H1 (cell line): Measurements from ENCODE around the gene PAX9. TPM values are rescaled to one million over a fixed set of nuclear protein-coding genes. Genes with fewer than 3 reads are reported as not detected.

Experiments used
- CTCF ChIA-PET: fragments of 300-600 bp; sonication (Branson Sonifier 250); formaldehyde crosslinking; loops from one replicate; lab custom pipeline; 2021; ENCODE audit not compliant: partially characterized antibody; lab: Charles Lee
- POLR2A ChIA-PET: fragments of 300-600 bp; sonication (Branson Sonifier 250); formaldehyde crosslinking; loops from one replicate; lab custom pipeline; 2021; ENCODE audit warnings: inconsistent platforms; ENCODE audit not compliant: partially characterized antibody; lab: Charles Lee
- DNase-seq, 2 experiments: peaks; one replicate each; pipeline versions ENCODE4 v3.0.0 to v3.0.0-alpha.2; 2010 to 2022; ENCODE audit warnings: low spot score in 2 of 2, low read depth in 1 of 2, mixed read lengths in 1 of 2
- FAIRE-seq: peaks from 2 replicates; lab custom pipeline; 2011; peaks lifted over from hg19 to GRCh38; lab: Jason Lieb, UNC
- H2AFZ ChIP-seq: 2 replicates; pipeline ENCODE4 v1.8.1; 2012; ENCODE audit warnings: low read length, inconsistent platforms
- H2AK5ac ChIP-seq: 2 replicates; pipeline ENCODE4 v1.6.1; 2013; ENCODE audit warnings: low read depth, low read length
- H2BK120ac ChIP-seq: replicated peaks from 2 replicates; pipeline ENCODE3; 2013; ENCODE audit warnings: low read depth, low read length, inconsistent platforms
- H2BK12ac ChIP-seq: 2 replicates; pipeline ENCODE4 v1.6.1; 2013; ENCODE audit warnings: low read depth, low read length
- H2BK15ac ChIP-seq: 2 replicates; pipeline ENCODE4 v1.6.1; 2013; ENCODE audit warnings: low read length
- H2BK20ac ChIP-seq: 2 replicates; pipeline ENCODE4 v1.6.1; 2013; ENCODE audit warnings: low read length
- H2BK5ac ChIP-seq: 2 replicates; pipeline ENCODE4 v1.6.1; 2013; ENCODE audit warnings: low read depth, low read length
- H3K14ac ChIP-seq: 2 replicates; pipeline ENCODE4 v1.6.1; 2013; ENCODE audit warnings: inconsistent platforms; ENCODE audit not compliant: insufficient read length
- H3K18ac ChIP-seq: 2 replicates; pipeline ENCODE4 v1.6.1; 2013; ENCODE audit warnings: low read length; ENCODE audit errors: extremely low read depth
- H3K23ac ChIP-seq: 2 replicates; pipeline ENCODE4 v1.6.1; 2013; ENCODE audit warnings: inconsistent platforms; ENCODE audit not compliant: insufficient read length
- H3K23me2 ChIP-seq: 2 replicates; pipeline ENCODE4 v1.6.1; 2013; ENCODE audit warnings: low read depth, low read length
- H3K27ac ChIP-seq: 2 replicates; pipeline ENCODE4 v1.6.1; 2011; ENCODE audit warnings: low read depth, low read length, inconsistent platforms
- H3K27me3 ChIP-seq, 4 experiments: replicated peaks in 1 of 4; 1 replicate in 1 of 4; 2 replicates in 3 of 4; pipeline versions ENCODE4 v1.6.1 to v1.8.1; 2011 to 2013; ENCODE audit warnings: low read length in 3 of 4, mild to moderate bottlenecking in 3 of 4, inconsistent platforms in 2 of 4, mixed read lengths in 2 of 4, moderate library complexity in 1 of 4; ENCODE audit not compliant: control insufficient read depth in 3 of 4, insufficient read depth in 3 of 4; ENCODE audit errors: extremely low read depth in 1 of 4
- H3K36me3 ChIP-seq, 4 experiments: 2 replicates each; pipeline versions ENCODE4 v1.6.1 to v1.8.1; 2011 to 2013; ENCODE audit warnings: mild to moderate bottlenecking in 4 of 4, low read length in 3 of 4, moderate library complexity in 2 of 4, control low read depth in 1 of 4, inconsistent platforms in 1 of 4; ENCODE audit not compliant: insufficient read depth in 4 of 4, control insufficient read depth in 2 of 4
- H3K4ac ChIP-seq: replicated peaks from 2 replicates; pipeline ENCODE3; 2013; ENCODE audit warnings: low read length, low read depth, mixed read lengths, inconsistent platforms; ENCODE audit not compliant: insufficient read length
- H3K4me1 ChIP-seq, 4 experiments: replicated peaks in 1 of 4; 1 replicate in 1 of 4; 2 replicates in 3 of 4; pipeline versions ENCODE4 v1.6.1 to v1.8.1; 2011 to 2013; ENCODE audit warnings: low read length in 3 of 4, inconsistent platforms in 2 of 4, mixed read lengths in 1 of 4; ENCODE audit not compliant: insufficient read depth in 4 of 4, control insufficient read depth in 3 of 4
- H3K4me2 ChIP-seq, 2 experiments: 2 replicates each; pipeline versions ENCODE4 v1.6.1 to v1.8.1; 2011 to 2013; ENCODE audit warnings: low read depth in 2 of 2, low read length in 2 of 2, control low read depth in 1 of 2, inconsistent platforms in 1 of 2, mild to moderate bottlenecking in 1 of 2; ENCODE audit not compliant: insufficient read depth in 1 of 2
- H3K4me3 ChIP-seq, 4 experiments: fragments of 200-600, 300-600 bp in 1 of 4; sonication (generic), shearing (Covaris generic), sonication (Bioruptor Twin) in 1 of 4; 2 replicates each; pipeline versions ENCODE4 v1.5.1 to v1.8.1; 2011 to 2016; ENCODE audit warnings: low read length in 4 of 4, low read depth in 3 of 4, control low read depth in 2 of 4, inconsistent platforms in 2 of 4, mild to moderate bottlenecking in 2 of 4, mixed read lengths in 1 of 4, moderate library complexity in 1 of 4; ENCODE audit not compliant: insufficient read depth in 2 of 4; ENCODE audit errors: extremely low read depth in 1 of 4
- H3K56ac ChIP-seq: replicated peaks from 2 replicates; pipeline ENCODE3; 2013; ENCODE audit warnings: low read depth, mild to moderate bottlenecking, mixed read lengths, low read length, inconsistent platforms; ENCODE audit not compliant: insufficient read length
- H3K79me1 ChIP-seq: 2 replicates; pipeline ENCODE4 v1.6.1; 2013; ENCODE audit warnings: low read depth, low read length, control low read depth
- H3K79me2 ChIP-seq, 2 experiments: 2 replicates each; pipeline versions ENCODE4 v1.6.1 to v1.8.1; 2012 to 2013; ENCODE audit warnings: low read length in 2 of 2, mild to moderate bottlenecking in 2 of 2, inconsistent platforms in 1 of 2; ENCODE audit not compliant: insufficient read depth in 2 of 2, control insufficient read depth in 1 of 2
- H3K9ac ChIP-seq, 4 experiments: replicated peaks in 1 of 4; 1 replicate in 1 of 4; 2 replicates in 3 of 4; pipeline versions ENCODE4 v1.6.1 to v1.8.1; 2011 to 2013; ENCODE audit warnings: low read depth in 3 of 4, low read length in 3 of 4, control low read depth in 2 of 4, mild to moderate bottlenecking in 2 of 4, moderate library complexity in 2 of 4, inconsistent platforms in 1 of 4; ENCODE audit errors: extremely low read depth in 1 of 4
- H3K9me3 ChIP-seq, 2 experiments: 2 replicates each; pipeline versions ENCODE4 v1.6.1 to v1.8.1; 2012 to 2013; ENCODE audit warnings: mild to moderate bottlenecking in 2 of 2, moderate library complexity in 2 of 2, control low read depth in 1 of 2, inconsistent platforms in 1 of 2, low read depth in 1 of 2, low read length in 1 of 2, mixed read lengths in 1 of 2; ENCODE audit not compliant: insufficient read depth in 2 of 2
- H4K20me1 ChIP-seq, 2 experiments: replicated peaks in 1 of 2; 2 replicates each; pipeline versions ENCODE3 to v1.8.1; 2011 to 2013; ENCODE audit warnings: inconsistent platforms in 2 of 2, low read length in 2 of 2, mild to moderate bottlenecking in 1 of 2; ENCODE audit not compliant: insufficient read depth in 2 of 2, control insufficient read depth in 1 of 2
- H4K5ac ChIP-seq: 2 replicates; pipeline ENCODE4 v1.6.1; 2013; ENCODE audit warnings: low read length, low read depth, mixed read lengths, inconsistent platforms; ENCODE audit not compliant: insufficient read length
- H4K8ac ChIP-seq: 2 replicates; pipeline ENCODE4 v1.8.0; 2013; ENCODE audit warnings: mild to moderate bottlenecking, moderate library complexity, low read length, inconsistent platforms; ENCODE audit not compliant: insufficient read depth; ENCODE audit errors: extremely low read depth
- H4K91ac ChIP-seq: replicated peaks from 2 replicates; pipeline ENCODE3; 2013; ENCODE audit warnings: low read length, mixed read lengths, inconsistent platforms; ENCODE audit not compliant: insufficient read length
- CBX8 ChIP-seq: fragments of 300-800, 300-1000 bp; sonication (generic); IDR thresholded peaks from 2 replicates; pipeline ENCODE4 v1.7.1; 2016; ENCODE audit warnings: low read depth, low read length, borderline replicate concordance
- EP300 ChIP-seq, 2 experiments: IDR thresholded peaks; 1 replicate in 1 of 2; 2 replicates in 1 of 2; pipeline ENCODE4 v1.6.1; 2011 to 2012; ENCODE audit warnings: low read depth in 2 of 2, low read length in 2 of 2, mild to moderate bottlenecking in 2 of 2, borderline replicate concordance in 1 of 2, inconsistent platforms in 1 of 2, moderate library complexity in 1 of 2
- EZH2 ChIP-seq: fragments of 200-600 bp; sonication (generic); IDR thresholded peaks from 2 replicates; pipeline ENCODE4 v1.7.1; 2012; ENCODE audit warnings: low read depth, mild to moderate bottlenecking, moderate library complexity, low read length, inconsistent platforms; ENCODE audit not compliant: severe bottlenecking
- POLR2AphosphoS5 ChIP-seq: IDR thresholded peaks from 2 replicates; pipeline ENCODE4 v1.6.1; 2011; ENCODE audit warnings: low read depth, low read length
- RAD21 ChIP-seq, 2 experiments: IDR thresholded peaks in 1 of 2; conservative IDR thresholded peaks in 1 of 2; 2 replicates each; pipeline ENCODE4 v1.6.1; 2011; ENCODE audit warnings: low read depth in 2 of 2, low read length in 2 of 2, improper control_type of control experiment in 1 of 2, inconsistent platforms in 1 of 2, mild to moderate bottlenecking in 1 of 2, moderate library complexity in 1 of 2
- RNF2 ChIP-seq: fragments of 200-900, 300-1000 bp; sonication (generic); IDR thresholded peaks from 2 replicates; pipeline ENCODE4 v1.7.1; 2016; ENCODE audit warnings: borderline replicate concordance, low read depth, mild to moderate bottlenecking, antibody characterized with exemption, low read length; ENCODE audit not compliant: poor library complexity, severe bottlenecking; ENCODE audit errors: missing control alignments
- SRF ChIP-seq: IDR thresholded peaks from 2 replicates; pipeline ENCODE4 v1.6.1; 2011; ENCODE audit warnings: mild to moderate bottlenecking, low read depth, low read length, moderate library complexity
- SUZ12 ChIP-seq: fragments of 200-600 bp; sonication (generic); IDR thresholded peaks from 2 replicates; pipeline ENCODE4 v1.6.1; 2012; ENCODE audit warnings: mild to moderate bottlenecking, inconsistent platforms, low read length, moderate library complexity, mixed read lengths
- WGBS, 2 experiments: shearing (Covaris generic) in 1 of 2; methylation state at CpG; one replicate each; pipeline versions ENCODE4 v1.1.6 to v1.1.7; 2013 to 2015; ENCODE audit warnings: low lambda C conversion rate in 2 of 2, mixed read lengths in 2 of 2, inconsistent platforms in 1 of 2, low coverage in 1 of 2, missing lambda C conversion rate in 1 of 2; ENCODE audit not compliant: insufficient replicate concordance in 2 of 2, insufficient coverage in 1 of 2, insufficient read length in 1 of 2; ENCODE audit errors: extremely low coverage in 1 of 2, missing lambda C conversion rate in 1 of 2; 5-methylcytosine and 5-hydroxymethylcytosine counted together
- polyA plus RNA-seq, 7 experiments: library from polyadenylated mRNA; depleted of rRNA in 3 of 7; stranded (reverse) in 5 of 7; unstranded in 2 of 7; fragments of >200 nt in 5 of 7; fragments of 200-250 nt in 2 of 7; gene quantifications; 1 replicate in 5 of 7; 2 replicates in 1 of 7; 4 replicates in 1 of 7; pipeline versions ENCODE4 v1.2.1 to v1.2.3, GENCODE V29; 2011 to 2013; ENCODE audit warnings: missing spikeins in 2 of 7, mixed read lengths in 2 of 7
- total RNA-seq: library from RNA; stranded (reverse); fragmentation: NEBNext Ultra II Directional; extraction: Animal tissue kit (Norgen Biotek cat#: 25700); gene quantifications from 2 replicates; pipeline ENCODE4 v1.2.1, GENCODE V29; 2021

Gene PAX9
- total and polyA plus RNA-seq, 2 of the 8 experiments (the other 6 are each of a cell fraction or from before 2014, with no cell fraction given), result 0.05 TPM; not detected in 1

DNA sequence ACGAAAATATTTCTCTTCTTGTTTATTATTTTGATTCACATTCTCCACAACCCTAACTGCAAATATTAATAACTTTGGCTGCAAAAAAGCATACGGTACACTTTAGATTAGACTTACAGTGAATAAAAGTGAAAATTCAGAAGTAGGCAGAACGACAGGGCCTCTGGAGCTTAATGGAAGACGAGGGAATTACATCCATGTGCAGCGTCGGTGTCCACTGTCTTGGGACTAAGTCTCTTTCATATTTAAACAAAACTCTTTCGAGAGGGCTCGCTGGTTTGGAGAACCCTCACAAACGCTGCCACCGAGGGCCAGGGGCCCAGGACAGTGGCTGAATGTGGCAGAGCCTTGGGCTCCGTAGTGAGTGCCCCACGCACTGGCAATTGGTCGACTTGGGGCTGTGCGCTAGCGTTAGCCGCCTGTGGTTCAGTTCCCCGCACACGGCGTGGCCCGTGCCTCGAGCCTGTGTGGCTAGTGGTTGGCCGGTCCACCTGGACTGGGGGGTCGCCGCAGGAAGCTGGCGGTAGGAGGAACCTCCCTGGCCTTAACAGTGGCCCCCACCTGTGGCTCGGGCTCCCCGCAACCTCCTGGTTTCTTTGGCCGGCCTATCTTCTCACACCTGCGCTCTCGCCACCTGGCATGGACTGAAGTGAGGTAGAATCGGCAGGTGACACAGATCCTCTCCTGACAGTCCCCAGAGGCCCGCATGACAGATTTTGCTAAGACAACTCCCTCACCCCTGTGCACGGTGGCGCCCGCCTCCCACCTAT is 739 bp upstream of the PAX9 start:
- Histone ChIP-seq H4K8ac (no peak overlapping the region), H3K18ac (no peak overlapping the region), H3K23me2 (peaks cover 7% of the 10 kb centered on the region; the same call in 1 of the 2 replicates), H3K4ac (no peak overlapping the region), H2AK5ac (no peak overlapping the region), H2BK120ac (no peak overlapping the region), H3K9me3 (no peaks in the 10 kb centered on the region), H3K27me3 (peaks cover 91 to 99% (median 94%) of the 10 kb centered on the region in 4 experiments), H3K9ac (no peak overlapping the region), H4K5ac (no peak overlapping the region), H3K56ac (no peak overlapping the region), H3K14ac (no peak overlapping the region), H4K20me1 (peaks cover 36 to 63% of the 10 kb centered on the region in 2 experiments), H2BK5ac (no peak overlapping the region), H3K4me2 (peak overlapping the region; percentile 67 to 75), H4K91ac (no peak overlapping the region), H3K36me3 (no peaks in the 10 kb centered on the region; a peak in 1 of 8 replicates), H2BK12ac (peak overlapping the region; percentile 35; the same call in 1 of the 2 replicates), H2BK20ac (no peak overlapping the region), H3K79me1 (no peaks in the 10 kb centered on the region), H3K23ac (no peak overlapping the region), H2BK15ac (no peak overlapping the region), H3K4me3 (peak overlapping the region in 2 of 4 experiments; percentile 25 to 62; a peak in 3 of 8 replicates), H3K4me1 (peaks cover 4 to 43% (median 25%) of the 10 kb centered on the region in 4 experiments), H3K27ac (no peak overlapping the region), H2AFZ (no peak overlapping the region), H3K79me2 (no peaks in the 10 kb centered on the region)
- WGBS, 2 experiments, result 9% methylated on average over 35 of the region's 35 CpGs; no CpG with 5 or more reads in 1 of the 2 experiments
- POLR2A ChIA-PET, result interaction anchor here (0.6 to 2.0 kb wide), 3 partner anchors 10 to 136 kb away, joined by 3 to 4 read pairs (median 3); no protein-coding TSS in a partner anchor
- CTCF ChIA-PET, result interaction anchor here (1.0 to 9.9 kb wide), 5 partner anchors 13 to 283 kb away, joined by 5 to 132 read pairs (median 90); no protein-coding TSS in a partner anchor
- DNase-seq (peak in 1 of 2 experiments; percentile 56), FAIRE-seq (no peak)
- TF ChIP-seq EZH2, result peak; percentile 70
- peak; percentile 10 to 12; a peak in 1 of 4 replicates for TF ChIP-seq RAD21 (IDR thresholded peaks at IDR 0.05 in 1 of 2, conservative IDR thresholded peaks at IDR 0.05 in 1 of 2; ENCODE audit: low read depth in 2 of 2, low read length in 2 of 2)
- peak; percentile 98 for TF ChIP-seq RNF2
- no peak for TF ChIP-seq POLR2AphosphoS5
- peak; percentile 76; the same call in 1 of the 2 replicates for TF ChIP-seq CBX8
- peak; percentile 85 for TF ChIP-seq SUZ12
- TF ChIP-seq SRF, result no peak
- TF ChIP-seq EP300 (IDR thresholded peaks at IDR 0.05; ENCODE audit: borderline replicate concordance in 1 of 2, low read depth in 2 of 2, low read length in 2 of 2), result no peak
